HG02642 (cell line): ENCODE measurements around the gene MTG1.

Source experiments
- ATAC-seq: cut with Tn5 transposase; IDR thresholded peaks from one replicate; pipeline ENCODE4 v1.9.1; 2021; ENCODE audit warnings: mild to moderate bottlenecking; ENCODE audit not compliant: unreplicated experiment, poor library complexity

The MTG1 gene

DNA sequence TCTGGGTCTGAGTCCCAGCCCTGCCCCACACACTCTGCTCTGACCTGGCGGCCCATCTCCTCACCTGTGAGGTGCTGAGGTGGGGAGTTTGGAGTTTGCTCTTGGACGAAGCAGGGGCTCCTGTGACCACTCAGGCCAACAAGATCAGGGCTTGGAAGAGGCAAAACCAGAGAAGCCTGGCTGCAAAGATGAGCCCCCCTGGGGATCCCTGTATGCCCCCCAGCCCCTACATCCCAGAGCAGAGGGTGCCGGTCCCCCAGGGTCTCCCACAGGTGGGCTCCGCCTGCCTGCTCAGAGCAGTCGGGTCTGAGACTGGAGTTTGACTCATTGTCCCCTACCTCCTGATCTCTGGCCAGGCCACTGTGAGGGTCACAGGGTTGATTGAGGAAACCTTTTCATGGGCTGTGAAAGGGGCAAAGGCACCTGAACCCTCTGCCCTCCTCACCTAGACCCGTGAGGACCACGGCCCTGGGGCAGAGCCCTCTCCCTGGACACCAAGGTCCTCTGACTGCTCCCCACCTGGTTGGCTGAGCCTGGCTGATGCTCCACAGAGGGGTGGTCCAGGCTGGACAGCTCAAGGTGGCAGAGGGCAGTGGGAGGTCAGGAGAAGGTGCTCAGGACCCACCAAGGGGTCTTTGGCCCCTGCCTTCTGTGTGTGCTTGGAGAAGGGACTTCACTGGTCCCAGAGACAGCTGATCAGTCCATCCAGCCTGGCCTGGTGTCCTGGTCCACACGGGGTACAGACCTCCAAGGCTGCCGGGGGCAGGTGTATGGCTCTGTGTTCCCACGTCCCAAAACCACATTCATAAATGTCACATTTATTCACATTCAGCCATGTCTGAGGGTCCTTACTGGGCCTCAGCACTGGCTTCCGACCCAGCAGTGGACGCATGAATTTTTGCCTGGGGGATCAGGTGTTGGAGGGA, 50.6 kb downstream of the MTG1 start:
- no peak for ATAC-seq

DNA sequence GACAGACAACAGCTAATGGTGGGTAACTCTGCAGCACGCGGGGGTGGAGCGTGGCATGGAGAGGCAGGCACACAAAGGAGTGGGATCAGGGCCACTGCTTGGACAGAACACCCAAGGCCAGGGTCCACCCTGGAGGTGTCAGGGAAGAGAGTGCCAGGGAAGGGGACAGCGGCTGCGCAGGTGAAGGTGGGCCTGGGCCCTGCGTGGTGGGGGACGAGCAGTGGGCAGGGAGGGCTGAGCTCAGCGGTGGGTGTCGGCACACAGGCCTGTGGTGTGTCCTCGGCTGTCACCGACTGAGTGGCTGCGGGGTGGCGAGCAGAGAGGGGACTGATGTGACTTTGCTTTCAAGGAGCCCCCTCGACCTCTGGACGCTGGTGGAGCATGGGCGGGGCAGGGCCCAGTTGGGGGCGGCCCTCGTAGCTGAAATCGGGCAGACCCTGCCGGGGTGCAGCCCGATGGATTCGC, 51.3 kb downstream of the MTG1 start:
- ATAC-seq, result no peak

DNA sequence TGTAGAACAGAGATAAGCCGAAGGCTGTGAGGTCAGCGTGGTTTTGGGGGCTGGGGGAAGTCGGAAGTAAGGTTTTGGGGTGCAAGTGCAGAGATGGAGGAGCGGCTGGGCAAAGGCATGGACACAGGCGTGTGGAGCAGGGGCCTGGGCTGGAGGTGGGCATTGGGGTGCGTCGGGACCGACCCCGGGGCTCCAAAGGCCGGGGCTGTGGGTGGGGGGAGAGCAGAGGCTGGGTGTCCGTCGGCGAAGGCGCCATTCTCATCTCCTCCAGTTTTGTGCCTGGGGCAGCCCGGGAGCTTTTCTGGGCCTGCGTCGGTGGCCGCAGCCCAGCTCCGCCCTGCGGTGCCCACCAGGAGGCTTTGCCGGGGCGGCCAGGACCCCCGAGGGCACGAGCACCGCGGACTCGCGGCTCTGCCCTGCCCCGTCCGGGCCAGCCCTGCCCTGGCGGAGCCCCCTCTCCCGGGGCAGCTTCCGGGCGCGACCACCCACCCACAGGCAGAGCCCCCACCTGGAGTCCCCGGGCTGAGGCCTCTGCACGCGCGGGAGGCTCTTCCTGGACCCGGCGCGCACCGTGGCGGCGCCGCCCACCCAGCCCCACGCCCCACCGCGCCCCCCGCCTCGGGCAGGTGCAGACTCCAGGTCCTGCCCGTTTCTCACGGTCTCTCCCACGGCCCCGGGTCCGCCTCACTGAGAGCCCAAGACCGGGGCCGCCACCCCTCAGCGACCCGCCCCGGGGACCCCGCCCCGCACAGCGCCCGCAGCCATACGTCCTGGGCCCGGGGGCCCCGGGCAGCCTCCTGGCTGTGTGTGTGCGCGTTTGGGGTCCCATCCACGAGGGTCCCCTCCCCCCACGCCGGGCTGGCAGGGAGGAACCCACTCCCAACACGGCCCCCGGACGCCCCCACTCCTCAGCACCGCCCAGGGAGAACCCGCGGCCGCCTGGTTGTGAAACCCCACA, 52.1 kb downstream of the MTG1 start:
- ATAC-seq, result no peak

DNA sequence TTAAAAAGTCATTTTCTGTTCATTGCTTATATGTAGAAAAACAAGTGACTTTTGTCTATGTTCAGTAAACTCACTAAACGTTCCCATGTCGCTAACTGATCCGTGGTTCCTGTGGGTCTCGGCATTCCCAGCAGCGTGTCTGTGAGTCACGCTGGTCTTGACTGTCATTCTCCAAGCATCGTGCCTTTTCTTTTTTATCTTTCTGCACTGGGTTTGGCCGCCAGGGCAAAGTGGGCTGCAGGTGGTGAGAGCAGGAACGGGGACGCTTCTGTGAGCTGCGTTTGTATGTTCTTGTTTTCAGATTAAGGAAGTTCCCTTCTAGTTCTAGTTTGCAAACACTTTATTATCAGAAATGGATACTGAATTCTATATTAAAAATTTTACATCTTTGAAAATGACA, 53.0 kb downstream of the MTG1 start:
- ATAC-seq, result no peak

DNA sequence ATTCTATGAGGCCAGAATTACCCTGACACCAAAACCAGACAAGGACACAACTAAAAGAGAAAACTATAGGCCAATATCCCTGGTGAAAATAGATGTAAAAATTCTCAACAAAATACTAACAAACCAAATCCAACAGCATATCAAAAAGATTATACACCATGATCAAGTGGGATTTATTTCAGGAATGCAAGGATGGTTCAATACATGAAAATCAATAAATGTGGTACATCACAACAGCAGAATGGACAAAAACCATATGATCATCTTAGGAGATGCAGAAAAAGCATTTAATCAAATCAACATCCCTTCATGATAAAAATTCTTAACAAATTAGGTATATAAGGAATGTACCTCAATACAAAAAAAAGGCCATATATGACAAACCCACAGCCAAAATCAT, 54.2 kb downstream of the MTG1 start:
- no peak for ATAC-seq

DNA sequence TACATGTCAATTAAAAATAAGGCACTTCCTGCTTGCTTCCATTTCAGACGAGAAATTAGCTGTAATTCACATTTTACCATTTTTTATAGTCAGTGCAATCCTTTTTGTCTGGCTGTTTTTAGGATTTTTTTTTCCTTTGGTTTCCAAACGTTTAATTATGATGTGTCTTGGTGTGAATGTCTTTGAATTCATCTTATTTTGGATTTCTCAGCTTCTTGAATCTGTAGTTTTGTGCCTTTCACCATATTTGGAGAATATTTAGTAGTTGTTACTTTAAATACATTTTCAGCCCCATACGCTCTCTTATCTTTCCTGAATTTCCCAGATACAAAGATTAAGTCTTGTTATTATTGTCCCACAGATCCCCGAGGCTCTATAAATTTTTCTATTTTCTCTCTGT, 57.4 kb downstream of the MTG1 start:
- no peak for ATAC-seq

DNA sequence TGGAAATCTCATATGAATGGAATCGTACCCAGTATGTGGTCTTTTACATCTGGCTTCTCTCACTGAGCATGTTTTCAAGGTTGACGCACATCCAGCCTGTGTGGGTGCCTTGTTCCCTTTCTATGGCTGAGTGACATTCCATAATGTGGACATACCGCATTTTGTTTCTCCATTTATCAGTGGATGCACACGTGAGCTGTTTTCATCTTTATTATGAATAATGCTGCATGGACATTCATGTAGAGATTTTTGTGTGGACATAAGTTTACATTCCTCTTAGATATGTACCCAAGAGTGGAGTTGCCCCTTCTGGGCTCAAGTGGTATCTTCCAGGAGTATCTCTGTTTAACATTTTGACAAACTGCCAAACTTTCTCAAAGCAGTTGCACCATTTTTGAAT, 58.5 kb downstream of the MTG1 start:
- no peak for ATAC-seq

DNA sequence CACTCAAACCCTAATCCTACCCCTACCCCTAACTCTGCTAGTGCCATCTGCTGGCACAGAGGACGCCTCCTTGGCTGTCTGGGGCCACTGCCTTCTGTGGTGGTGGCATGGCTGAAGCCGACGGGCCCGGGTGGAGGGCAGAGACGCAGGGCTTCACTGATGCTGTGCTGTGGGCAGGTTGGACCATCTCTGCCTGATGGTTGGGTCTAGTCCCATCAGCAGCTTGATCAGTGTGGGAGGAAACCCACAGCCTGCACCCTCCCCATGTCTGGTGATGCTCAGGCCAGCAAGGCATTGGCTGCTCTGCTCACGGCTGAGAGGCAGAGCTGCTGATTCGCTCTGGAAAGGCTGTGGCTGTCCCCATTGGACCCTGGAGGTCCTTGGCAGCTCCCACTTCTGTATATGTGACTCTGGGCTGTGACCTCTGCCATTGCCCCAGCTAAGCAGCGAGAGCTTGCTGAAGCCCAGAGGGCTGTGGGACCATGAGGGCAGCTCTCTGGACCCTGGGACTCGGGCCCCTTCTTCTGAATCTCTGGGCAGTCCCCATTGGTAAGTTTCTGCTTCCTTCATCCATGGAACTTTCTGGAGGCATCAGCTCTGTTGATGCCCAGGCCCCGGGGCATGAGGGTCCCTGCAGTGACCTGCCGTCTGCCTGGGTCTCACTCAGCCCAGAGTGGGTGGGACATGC, 59.7 kb downstream of the MTG1 start, which contains the start of gene SCART1:
SCART1 (plus strand) TSS at position 430 of the 688 bp plus-strand sequence; CDS start at position 483, 53 bp downstream.
- ATAC-seq, result no peak

DNA sequence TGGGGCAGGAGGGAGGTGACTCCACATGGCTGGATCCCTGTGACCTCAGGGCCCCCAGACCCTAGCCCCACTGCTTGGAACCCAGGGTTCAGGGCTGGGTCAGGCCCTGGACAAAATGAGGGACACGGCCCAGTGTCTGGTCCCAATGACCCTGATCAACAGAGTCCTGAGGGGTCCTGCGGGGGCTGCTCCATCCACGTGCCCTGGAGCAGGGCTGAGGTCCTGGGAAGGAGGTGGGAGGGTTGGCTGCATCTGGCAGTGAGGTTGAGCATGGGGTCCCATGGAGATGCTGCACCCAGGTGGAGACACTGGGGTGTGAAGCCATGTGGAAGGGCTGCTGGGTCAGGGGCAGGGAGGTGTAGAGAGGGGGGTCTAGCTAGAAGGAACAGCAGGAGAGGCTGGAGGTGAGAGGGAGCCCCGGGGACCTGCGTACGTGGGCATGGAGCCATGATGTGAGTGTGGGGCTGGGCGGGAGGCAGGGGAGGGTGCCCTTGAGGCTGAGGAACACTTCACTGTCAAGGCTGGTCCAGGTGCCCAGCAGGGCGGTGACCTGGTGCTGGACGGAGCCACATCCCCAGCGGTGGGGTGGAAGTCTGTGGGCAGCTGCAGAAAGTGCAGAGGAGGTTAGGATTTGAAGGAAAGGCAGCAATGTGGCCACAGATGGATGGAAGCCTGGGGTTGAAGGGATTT, 60.4 kb downstream of the MTG1 start:
- no peak for ATAC-seq

DNA sequence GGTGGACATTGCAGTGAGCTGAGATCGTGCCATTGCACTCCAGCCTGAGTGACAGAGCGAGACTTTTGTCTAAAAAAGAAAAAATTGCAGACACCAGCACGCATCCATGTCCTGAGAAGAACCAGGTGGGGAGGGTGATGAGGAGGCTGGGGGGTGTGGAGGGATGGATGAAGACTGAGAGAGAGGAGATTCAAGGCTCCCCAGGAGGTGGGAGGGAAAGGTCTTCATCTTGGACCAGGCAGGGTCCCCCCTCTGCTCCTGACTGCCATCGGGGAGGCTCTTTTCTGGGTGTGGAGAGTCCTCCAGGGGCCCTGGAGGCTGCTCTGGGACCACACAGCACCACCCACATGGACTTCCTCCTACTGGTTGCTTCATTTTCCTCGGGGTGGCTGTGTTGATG, 61.2 kb downstream of the MTG1 start:
- no peak for ATAC-seq

DNA sequence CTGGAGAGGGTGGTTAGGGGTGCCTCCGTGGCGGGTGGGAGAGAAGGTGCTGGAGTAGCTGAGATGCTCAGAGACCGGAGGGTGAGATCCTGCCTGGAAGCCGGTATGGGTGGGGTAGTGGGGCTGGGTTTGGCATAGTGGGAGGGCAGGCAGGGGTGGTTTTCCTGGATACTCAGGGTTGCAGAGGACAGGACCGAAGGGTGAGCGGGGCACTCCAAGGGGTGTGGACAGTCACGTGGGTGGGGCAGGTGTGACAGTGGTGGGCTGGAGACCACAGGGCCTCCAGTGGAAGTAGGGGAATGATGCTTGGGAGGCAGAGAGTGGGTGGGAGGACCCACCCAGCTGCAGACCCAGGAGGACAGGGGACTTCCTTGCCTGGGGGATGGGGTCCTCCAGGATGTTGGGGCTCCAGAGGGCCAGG, 61.7 kb downstream of the MTG1 start:
- no peak for ATAC-seq

DNA sequence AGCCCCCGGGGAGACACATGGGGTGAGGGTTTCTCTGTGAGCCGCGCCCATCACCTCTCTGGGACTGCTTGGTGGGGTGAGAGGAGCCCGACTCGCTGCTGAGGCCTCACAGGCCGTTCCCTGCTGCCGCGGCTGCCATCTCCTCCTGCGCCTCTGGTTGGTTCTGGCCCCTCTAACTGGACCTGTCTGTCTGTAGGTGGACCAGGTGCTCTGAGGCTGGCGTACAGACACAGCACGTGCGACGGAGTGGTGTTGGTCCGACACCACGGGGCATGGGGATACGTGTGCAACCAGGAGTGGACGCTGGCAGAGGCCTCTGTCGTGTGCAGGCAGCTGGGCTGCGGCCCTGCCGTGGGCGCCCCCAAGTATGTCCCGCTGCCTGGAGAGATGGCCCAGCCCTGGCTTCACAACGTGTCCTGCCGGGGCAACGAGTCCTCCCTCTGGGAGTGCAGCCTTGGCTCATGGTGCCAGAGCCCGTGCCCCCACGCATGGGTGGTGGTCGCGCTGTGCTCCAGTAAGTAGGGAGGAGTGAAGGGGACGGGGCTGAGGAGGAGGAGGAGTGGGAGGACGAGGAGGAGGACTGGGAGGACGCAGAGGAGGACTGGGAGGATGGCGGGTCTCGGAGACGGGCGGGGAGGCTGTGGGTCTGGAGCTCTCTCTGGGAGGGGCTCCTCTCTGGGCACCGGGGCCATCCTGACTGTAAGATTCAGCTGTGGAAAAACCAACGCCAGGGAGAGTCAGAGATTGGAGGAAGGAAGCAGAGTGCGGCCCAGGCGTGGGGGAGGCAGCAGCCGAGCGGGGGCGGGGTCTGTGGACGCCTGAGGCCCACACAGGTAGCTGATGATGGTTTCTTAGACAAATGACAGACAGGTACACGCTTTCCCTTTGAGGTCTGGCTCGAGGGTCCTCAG, 62.3 kb downstream of the MTG1 start:
- no peak for ATAC-seq

DNA sequence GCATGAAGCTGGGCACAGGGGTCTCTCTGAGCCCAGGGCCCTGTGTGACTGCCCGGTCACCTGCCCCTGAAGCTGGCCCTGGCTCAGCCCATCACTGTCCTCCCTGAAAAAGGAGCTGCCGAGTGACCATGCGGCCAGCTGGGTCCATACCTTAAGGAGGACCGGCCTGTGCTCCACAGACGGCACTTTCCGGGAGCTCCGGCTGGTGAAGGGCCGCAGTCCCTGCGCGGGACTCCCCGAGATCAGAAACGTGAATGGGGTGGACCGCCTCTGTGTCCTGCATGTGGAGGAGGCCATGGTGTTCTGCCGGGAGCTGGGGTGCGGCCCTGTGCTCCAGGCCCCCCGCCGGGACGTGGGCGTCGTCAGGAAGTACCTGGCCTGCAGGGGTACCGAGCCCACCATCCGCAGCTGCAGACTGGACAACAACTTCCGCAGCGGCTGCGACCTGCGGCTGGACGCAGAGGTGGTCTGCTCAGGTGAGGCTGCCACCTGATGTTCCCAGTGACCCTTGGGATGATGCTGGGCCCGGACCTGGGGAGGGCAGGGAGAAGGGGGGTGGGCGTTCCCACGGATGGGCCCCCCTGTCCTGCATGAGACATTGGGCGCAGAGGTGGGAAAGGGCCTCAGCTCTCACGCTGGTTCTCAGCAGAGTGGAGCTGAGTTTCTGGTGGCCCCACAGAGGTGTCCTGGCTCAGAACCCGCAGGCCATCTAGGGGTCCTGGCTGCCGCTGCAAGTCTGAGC, 63.3 kb downstream of the MTG1 start:
- ATAC-seq, result no peak

DNA sequence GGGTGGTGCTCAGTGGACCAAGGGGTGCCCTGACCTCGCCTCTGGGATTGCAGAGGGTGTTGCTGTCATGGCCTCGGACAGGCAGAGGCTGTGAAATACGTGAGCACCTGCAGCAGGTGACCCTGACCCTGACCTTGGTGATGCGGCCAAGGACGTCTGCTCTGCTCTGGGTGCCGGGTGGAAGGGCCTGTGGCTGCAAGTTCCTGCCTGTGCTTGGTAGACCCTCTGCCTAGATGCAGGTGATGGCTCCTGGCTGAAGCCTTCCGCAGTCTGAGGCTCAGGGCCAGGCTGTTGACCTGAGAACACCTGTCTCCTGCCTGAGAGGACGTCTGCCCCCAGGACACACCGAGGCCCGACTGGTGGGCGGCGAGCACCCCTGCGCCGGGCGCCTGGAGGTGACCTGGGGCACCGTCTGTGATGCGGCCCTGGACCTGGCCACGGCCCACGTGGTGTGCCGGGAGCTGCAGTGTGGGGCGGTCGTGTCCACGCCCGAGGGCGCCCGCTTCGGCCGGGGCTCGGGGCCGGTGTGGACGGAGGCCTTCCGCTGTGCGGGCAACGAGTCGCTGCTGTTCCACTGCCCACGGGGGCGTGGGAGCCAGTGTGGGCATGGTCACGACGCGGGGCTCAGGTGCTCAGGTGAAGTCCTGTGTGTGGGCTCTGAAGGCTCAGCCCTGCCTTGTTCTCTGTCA, 64.2 kb downstream of the MTG1 start:
- ATAC-seq, result no peak

DNA sequence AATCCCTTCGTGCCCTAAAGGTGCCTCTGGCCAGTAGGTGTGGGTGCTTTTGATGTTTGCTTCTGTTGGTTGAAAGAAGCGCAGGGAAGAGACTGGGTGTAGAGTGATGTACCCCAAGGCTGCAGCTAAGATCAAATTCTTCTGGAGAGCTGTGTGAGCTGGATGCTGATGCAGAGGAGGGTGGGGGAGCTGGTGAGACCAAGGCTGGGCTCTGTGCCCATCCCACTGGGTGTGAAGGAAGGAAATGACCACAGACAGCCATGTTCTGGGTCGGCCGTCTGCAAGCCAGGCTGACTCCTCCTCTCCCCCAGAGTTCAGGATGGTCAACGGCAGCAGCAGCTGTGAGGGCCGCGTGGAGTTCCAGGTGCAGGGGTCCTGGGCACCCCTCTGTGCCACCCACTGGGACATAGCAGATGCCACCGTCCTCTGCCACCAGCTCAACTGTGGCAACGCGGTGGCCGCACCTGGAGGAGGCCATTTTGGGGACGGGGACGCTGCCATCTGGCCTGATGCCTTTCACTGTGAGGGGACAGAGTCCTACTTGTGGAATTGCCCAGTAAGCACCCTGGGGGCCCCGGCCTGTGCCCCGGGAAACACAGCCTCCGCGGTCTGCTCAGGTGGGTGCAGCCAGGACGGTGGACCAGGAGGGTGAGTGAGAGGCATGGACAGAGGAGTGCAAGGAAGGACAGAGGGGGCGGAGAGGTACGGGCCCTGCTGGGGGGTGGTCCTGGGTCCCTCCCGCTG, 64.9 kb downstream of the MTG1 start:
- ATAC-seq, result no peak

DNA sequence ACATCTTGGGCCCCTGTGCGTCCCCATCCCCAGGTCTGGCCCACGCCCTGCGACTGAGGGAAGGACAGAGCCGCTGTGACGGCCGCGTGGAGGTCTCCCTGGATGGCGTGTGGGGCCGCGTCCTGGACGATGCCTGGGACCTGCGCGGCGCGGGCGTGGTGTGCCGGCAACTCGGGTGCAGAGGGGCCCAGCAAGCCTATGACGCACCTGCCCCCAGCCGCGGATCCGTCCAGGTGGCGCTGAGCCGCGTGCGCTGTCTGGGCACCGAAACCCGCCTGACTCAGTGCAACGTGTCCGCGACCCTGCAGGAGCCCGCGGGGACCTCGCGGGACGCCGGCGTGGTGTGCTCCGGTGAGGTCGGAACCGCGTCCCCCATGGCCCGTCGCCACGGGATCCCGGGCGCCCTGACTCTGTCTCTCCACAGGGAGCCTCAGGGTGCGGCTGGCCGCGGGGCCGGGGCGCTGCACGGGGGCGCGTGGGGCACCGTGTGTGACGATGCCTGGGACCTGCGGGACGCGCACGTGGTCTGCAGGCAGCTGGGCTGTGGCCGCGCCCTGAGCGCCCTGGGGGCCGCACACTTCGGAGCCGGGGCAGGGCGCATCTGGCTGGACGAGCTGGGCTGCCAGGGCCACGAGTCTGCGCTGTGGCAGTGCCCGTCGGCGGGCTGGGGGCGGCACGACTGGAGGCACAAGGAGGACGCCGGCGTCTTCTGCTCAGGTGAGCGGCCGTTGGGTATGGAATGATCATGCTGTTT, 65.7 kb downstream of the MTG1 start:
- ATAC-seq, result no peak
